Heart right ventricle (tissue), 16 donors: ENCODE measurements around the gene RPUSD4. TPM values are rescaled to one million over a fixed set of nuclear protein-coding genes. Genes with fewer than 3 reads are reported as not detected.

Source experiments
- ATAC-seq, 8 donors: fragments of 200-7000 bp; cut with Tn5 transposase; one replicate each; pipeline ENCODE4 v1.9.1; 2020; ENCODE audit warnings: mild to moderate bottlenecking in 8 of 8, moderate library complexity in 8 of 8, moderate number of reproducible peaks in 1 of 8
- DNase-seq, 2 donors: peaks; one replicate each; pipeline ENCODE4 v3.0.0-alpha.2; 2020
- H3K27ac ChIP-seq, 10 donors: fragments of 200-600 bp; sonication (generic) in 2 of 10; one replicate each; pipeline versions ENCODE4 v1.5.0 to v1.8.0; 2020 to 2022; ENCODE audit warnings: mild to moderate bottlenecking in 3 of 10
- H3K27me3 ChIP-seq, 7 donors: fragments of 200-600 bp; one replicate each; pipeline ENCODE4 v1.8.0; 2021 to 2022; ENCODE audit warnings: mild to moderate bottlenecking in 2 of 7
- H3K36me3 ChIP-seq, 9 donors: fragments of 200-600 bp; sonication (generic) in 1 of 9; one replicate each; pipeline versions ENCODE4 v1.5.0 to v1.8.0; 2020 to 2022; ENCODE audit warnings: mild to moderate bottlenecking in 2 of 9
- H3K4me1 ChIP-seq, 9 donors: fragments of 200-600 bp; sonication (generic) in 1 of 9; one replicate each; pipeline versions ENCODE4 v1.5.0 to v1.8.0; 2020 to 2022; ENCODE audit warnings: mild to moderate bottlenecking in 4 of 9
- H3K4me3 ChIP-seq, 10 donors: fragments of 200-600 bp; sonication (generic) in 2 of 10; one replicate each; pipeline versions ENCODE4 v1.5.0 to v1.8.0; 2020 to 2022; ENCODE audit warnings: mild to moderate bottlenecking in 7 of 10, moderate library complexity in 2 of 10
- H3K9me3 ChIP-seq, 11 donors: fragments of 200-600 bp in 10 of 11; sonication (generic) in 2 of 11; one replicate each; pipeline versions ENCODE4 v1.5.0 to v1.8.0; 2013 to 2022; ENCODE audit warnings: mild to moderate bottlenecking in 2 of 11, control low read depth in 1 of 11, moderate library complexity in 1 of 11
- WGBS, 2 donors: extraction: QIAGEN DNeasy Blood & Tissue Kit; methylation state at CpG; one replicate each; pipeline ENCODE4 v1.1.7; 2013; ENCODE audit warnings: inconsistent platforms in 1 of 2; 5-methylcytosine and 5-hydroxymethylcytosine counted together
- intact Hi-C, 10 donors: fragments of 100-400 bp; cut with DNase I; formaldehyde crosslinking; loops; one replicate each; pipeline versions ENCODE4 v1.11.1 to v1.14.2; 2022
- polyA plus RNA-seq, 2 donors: library from polyadenylated mRNA; stranded (reverse); fragments of 200-250 nt; gene quantifications; one replicate each; pipeline ENCODE4 v1.2.3, GENCODE V29; 2013
- total RNA-seq, 10 donors: library from RNA; stranded (reverse); fragmentation: NEBNext Ultra II Directional in 3 of 10; extraction: Animal tissue kit (Norgen Biotek cat#: 25700) in 3 of 10; gene quantifications; one replicate each; pipeline versions ENCODE4 v1.2.1 to v1.2.4, GENCODE V29; 2021 to 2023
- TF ChIP-seq, protein P1 (sequence below), 9 donors: fragments of 200-600 bp; sonication (generic) in 2 of 9; IDR thresholded peaks; one replicate each; pipeline versions ENCODE4 v1.5.0 to v1.8.0; 2021 to 2022; ENCODE audit warnings: antibody characterized with exemption in 9 of 9, mild to moderate bottlenecking in 5 of 9, moderate library complexity in 1 of 9
- donor health status: Arrhythmogenic right ventricular cardiomyopathy.
- donor health status: ischemic (EF 13 %, LVEDD 7.1; RV severe dilation, severe dysfunction).
- donor health status: healthy with polysubstance abuse.
- donor health status: DM: no; HTN: yes; CAD: no.
- donor health status: DM: no; HTN: no; CAD: no.
- donor health status: ischemic (EF 25% LVEDD 6.9; RV normal size, moderate dysfunction).
- donor health status: ischemic (EF 25% LVEDD 5.7; RV mildly dilated, moderate dysfunction).
- donor health status: healthy.
- donor health status: DM: yes; HTN: yes; CAD: no.
- donor health status: Ischemic cardiomyopathy.
- donor health status: ischemic (EF 35%, LVEDD 5.7; RV mildly dilated, moderate dysfunction).
- donor health status: nonischemic (EF 11% LVEDD 7.7; RV severe dilation, severe dysfunction).
- donor health status: DM: yes; HTN: yes; CAD: no.
- donor health status: PGD.
- donor health status: ischemic (EF 29% LVEDD 5.4; RV normal size, mild dysfunction).
- donor health status: nonischemic (EF 23%, LVEDD 6.1; RV moderate dilation, normal function).

RPUSD4 gene
- total and polyA plus RNA-seq, 12 donors = 12.8 to 70.0 (median 36.8) TPM

DNA sequence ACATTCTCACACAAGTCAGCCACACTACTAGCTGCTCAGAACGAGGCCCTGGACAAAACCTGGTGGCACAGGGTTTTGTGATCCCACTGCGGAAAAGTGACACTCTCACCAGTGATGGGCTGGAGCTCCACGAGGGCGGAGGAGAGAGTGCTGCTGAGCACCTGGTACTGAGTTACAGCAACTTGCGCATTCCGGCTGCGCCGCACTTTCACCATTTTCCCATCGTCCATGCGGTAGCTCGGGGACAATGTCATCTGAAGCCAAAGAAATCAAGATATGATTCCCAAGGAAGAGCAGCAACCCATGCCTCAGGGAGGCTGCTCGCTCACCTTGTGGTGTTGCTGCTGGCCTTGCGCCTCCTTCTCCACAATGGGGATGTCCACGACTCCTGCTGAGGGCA, 6.1 kb downstream of the RPUSD4 start:
- no peaks in the 10 kb centered on the region for H3K27me3 ChIP-seq
- H3K4me3 ChIP-seq = no peak overlapping the region
- TF ChIP-seq, protein P1, sequence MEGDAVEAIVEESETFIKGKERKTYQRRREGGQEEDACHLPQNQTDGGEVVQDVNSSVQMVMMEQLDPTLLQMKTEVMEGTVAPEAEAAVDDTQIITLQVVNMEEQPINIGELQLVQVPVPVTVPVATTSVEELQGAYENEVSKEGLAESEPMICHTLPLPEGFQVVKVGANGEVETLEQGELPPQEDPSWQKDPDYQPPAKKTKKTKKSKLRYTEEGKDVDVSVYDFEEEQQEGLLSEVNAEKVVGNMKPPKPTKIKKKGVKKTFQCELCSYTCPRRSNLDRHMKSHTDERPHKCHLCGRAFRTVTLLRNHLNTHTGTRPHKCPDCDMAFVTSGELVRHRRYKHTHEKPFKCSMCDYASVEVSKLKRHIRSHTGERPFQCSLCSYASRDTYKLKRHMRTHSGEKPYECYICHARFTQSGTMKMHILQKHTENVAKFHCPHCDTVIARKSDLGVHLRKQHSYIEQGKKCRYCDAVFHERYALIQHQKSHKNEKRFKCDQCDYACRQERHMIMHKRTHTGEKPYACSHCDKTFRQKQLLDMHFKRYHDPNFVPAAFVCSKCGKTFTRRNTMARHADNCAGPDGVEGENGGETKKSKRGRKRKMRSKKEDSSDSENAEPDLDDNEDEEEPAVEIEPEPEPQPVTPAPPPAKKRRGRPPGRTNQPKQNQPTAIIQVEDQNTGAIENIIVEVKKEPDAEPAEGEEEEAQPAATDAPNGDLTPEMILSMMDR (IDR thresholded peaks at IDR 0.05) = no peak
- DNase-seq (no peak), ATAC-seq (no peak)
- H3K27ac ChIP-seq = peak overlapping the region in 1 of 10 donors; percentile 15
- H3K36me3 ChIP-seq = peaks cover 0 to 99% (median 53%) of the 10 kb centered on the region in 9 donors
- intact Hi-C loops = loop anchor here in 1 of 10 donors (5.0 kb wide), 1 partner anchor 578 kb away; the partner anchor contains the start of gene CHEK1
- 96 to 97% methylated on average over 14 of the region's 14 CpGs for WGBS, 2 donors
- H3K4me1 ChIP-seq = peaks cover 0 to 38% (median 18%) of the 10 kb centered on the region in 9 donors
- no peaks in the 10 kb centered on the region for H3K9me3 ChIP-seq

DNA sequence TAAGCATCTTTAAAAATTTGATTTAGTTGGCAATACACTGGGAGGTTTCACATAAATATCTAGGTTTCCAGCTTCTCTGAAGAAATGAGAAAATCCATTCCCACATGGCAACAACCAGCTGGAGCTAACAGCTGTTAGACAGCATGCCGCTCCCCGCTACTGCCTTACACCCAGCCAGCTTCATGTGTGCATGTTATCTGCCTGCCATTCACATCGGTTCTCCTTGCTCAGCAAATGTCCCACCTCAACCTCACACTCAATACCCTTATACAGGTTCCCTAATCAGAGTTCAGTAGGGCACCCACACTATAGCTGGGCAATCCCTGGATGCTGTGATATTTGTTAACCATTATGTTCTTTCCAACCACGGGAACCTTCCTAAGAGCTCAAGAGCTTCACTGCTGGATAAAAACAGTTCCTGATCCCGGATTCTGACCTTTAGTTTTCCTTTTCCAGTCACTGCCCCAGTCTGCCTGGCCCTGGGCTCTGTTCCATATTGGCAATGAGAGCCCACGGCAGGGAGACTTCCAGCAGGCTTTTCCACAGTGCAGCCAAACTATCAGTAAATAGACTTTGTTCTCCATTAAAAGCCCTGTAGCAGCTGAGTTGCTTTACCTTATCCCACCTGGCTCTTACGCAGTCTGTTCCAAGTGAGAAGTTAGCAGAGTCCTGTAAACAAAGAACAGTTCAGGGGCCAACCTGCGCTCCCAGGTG, 8.6 kb downstream of the RPUSD4 start:
- Histone ChIP-seq H3K27ac (peak overlapping the region in 9 of 10 donors; percentile 14 to 69 (median 63)), H3K27me3 (no peaks in the 10 kb centered on the region), H3K4me3 (no peak overlapping the region), H3K9me3 (peaks cover 0 to under 1% (median 0%) of the 10 kb centered on the region in 11 donors), H3K4me1 (peaks cover 0 to 39% (median 18%) of the 10 kb centered on the region in 9 donors), H3K36me3 (peaks cover 0 to 100% (median 54%) of the 10 kb centered on the region in 9 donors)
- intact Hi-C loops = no loop called here
- WGBS, 2 donors = 57 to 73% methylated on average over 8 of the region's 8 CpGs
- ATAC-seq = peak; percentile 46 to 84 (median 78)
- DNase-seq = peak in 1 of 2 donors; percentile 25
- TF ChIP-seq, protein P1 (IDR thresholded peaks at IDR 0.05) = no peak

DNA sequence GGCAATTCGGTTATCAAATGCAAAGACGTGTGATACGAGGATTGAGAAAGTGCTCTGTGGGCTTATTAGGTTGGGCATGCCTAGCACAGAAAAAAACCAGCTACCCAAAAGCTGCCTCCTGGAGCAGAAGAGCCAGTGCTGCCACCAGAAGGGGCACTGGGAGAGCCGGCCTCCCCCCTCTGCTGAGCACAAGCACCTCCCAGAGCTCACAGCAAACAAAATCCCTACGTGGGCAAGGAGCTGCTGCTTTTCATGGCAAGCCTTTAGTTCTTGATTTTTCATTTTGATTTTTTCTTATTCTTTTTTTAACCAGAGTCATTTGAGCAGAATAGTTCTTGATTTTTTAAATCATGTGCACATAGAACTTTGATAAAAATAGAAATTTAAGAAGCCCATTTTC, 12.8 kb downstream of the RPUSD4 start:
- 91 to 92% methylated on average over 5 of the region's 5 CpGs for WGBS, 2 donors
- Histone ChIP-seq H3K4me3 (no peak overlapping the region), H3K27me3 (no peaks in the 10 kb centered on the region), H3K4me1 (peaks cover 0 to 36% (median 15%) of the 10 kb centered on the region in 9 donors), H3K36me3 (peaks cover 0 to 92% (median 48%) of the 10 kb centered on the region in 9 donors), H3K27ac (no peak overlapping the region), H3K9me3 (peaks cover 0 to 7% (median 0%) of the 10 kb centered on the region in 11 donors)
- ATAC-seq (no peak), DNase-seq (no peak)
- intact Hi-C loops = loop anchor here in 7 of 10 donors (5.0 to 10.0 kb wide), 2 partner anchors 134 to 136 kb away; partner anchors contain the start of gene CDON (in 7 of the 7)
- TF ChIP-seq, protein P1 (IDR thresholded peaks at IDR 0.05) = no peak

DNA sequence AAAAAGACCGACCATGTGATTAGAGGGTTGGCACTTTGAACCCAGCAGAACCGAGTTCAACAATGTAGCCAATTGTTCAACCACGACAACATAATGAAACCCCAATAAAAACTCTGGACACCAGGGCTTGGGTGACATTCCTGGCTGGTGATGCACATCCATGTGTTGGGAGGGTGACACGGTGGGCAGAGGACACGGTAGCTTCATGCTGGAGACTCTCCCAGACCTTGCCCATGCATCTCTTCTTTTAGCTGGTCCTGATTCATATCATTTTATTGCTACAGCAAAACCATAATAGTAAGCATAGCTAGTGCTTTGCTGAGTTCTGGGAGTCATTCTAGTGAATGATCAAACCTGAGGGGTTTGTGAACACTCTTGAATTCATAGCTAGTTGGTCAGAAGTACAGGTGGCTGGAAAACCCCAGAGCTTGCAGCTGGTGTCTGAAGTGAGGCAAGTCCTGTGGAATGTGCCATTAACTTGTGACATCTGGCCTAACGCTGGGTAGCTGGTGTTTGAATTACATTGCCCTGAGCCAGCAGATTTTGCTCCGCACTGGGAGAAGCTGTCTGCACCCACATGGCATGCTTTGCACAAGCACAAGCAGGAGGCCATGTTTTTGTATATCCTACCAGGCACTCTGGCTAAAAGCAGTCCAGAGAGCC, 14.0 kb downstream of the RPUSD4 start:
- Histone ChIP-seq H3K4me3 (no peak overlapping the region), H3K4me1 (peaks cover 0 to 33% (median 3%) of the 10 kb centered on the region in 9 donors), H3K27ac (no peak overlapping the region), H3K9me3 (peaks cover 0 to 7% (median 0%) of the 10 kb centered on the region in 11 donors), H3K36me3 (peaks cover 0 to 92% (median 38%) of the 10 kb centered on the region in 9 donors), H3K27me3 (no peaks in the 10 kb centered on the region)
- DNase-seq (no peak), ATAC-seq (peak in 2 of 8 donors; percentile 31 to 49)
- 82 to 92% methylated on average over 7 of the region's 7 CpGs for WGBS, 2 donors
- TF ChIP-seq, protein P1 (IDR thresholded peaks at IDR 0.05) = no peak
- intact Hi-C loops = loop anchor here in 7 of 10 donors (5.0 to 10.0 kb wide), 2 partner anchors 133 to 135 kb away; partner anchors contain the start of gene CDON (in 7 of the 7)
